HG03558 (cell line): ENCODE results near the gene ACOT7.
"Not testable (repeated sequence)": the region's sequence is repeated elsewhere in the genome, so short reads cannot be mapped to it uniquely, and the experiment has no call there.

Experiments
- ATAC-seq: cut with Tn5 transposase; IDR thresholded peaks from one replicate; pipeline ENCODE4 v1.9.1; 2021; ENCODE audit warnings: moderate number of reproducible peaks; ENCODE audit not compliant: unreplicated experiment; ENCODE audit errors: extremely low read depth

The ACOT7 gene

GRCh38 chr1:6365047-6365446 is 28.5 kb downstream of the ACOT7 start:
- no peak for ATAC-seq

DNA sequence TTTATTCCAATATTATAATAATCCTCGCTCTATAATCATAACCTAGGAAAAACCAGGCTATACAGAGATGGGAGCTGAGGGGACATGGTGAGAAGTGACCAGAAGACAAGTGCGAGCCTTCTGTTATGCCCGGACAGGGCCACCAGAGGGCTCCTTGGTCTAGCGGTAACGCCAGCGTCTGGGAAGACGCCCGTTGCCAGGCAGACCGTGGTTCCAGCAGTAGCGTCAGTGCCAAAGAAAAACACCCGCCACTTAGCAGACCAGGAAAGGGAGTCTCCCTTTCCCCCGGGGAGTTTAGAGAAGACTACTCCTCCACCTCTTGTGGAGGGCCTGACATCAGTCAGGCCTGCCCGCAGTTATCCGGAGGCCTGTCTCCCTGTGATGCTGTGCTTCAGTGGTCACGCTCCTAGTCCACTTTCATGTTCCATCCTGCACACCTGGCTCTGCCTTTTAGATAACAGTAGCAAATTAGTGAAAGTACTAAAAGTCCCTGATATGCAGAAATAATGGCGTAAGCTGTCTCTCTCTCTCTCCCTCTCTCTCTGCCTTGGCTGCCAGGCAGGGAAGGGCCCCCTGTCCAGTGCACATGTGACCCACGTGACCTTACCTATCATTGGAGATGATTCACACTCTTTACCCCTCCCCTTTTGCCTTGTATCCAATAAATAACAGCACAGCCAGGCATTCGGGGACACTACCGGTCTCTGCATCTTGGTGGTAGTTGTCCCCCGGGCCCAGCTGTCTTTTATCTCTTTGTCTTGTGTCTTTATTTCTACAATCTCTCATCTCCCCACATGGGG is 30.3 kb downstream of the ACOT7 start:
- not testable (repeated sequence) for ATAC-seq

GRCh38 chr1:6361124-6361775 is 32.3 kb downstream of the ACOT7 start:
- ATAC-seq = no peak

DNA sequence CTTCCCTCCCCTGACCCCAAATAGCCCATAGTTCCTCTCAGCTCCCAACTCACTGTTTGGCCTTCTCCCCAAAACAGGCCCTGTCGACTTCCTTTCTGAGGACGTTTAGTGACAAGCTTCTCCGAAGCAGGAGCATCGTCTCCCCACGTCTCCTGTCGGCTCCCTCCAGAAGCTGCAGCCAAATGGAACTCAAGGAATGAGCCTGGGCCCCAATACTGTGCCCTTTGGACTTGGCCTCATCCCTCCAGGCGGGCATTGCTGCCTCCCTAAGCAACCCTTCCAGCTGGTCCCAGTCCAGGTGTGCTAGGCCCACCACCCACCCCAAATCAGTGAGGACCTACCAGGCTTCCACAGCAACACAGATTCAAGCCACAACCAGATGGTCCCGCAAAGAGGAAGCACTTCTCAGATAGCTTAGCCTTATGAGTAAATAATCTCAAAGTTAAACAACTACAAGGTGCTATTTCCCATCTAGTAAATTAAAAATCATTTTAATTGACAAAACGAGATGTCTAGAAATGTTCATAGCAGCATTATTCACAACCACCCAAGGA is 33.0 kb downstream of the ACOT7 start:
- ATAC-seq = no peak

GRCh38 chr1:6360117-6360496 is 33.5 kb downstream of the ACOT7 start:
- no peak for ATAC-seq

GRCh38 chr1:6359216-6360116 is 34.1 kb downstream of the ACOT7 start:
- ATAC-seq = no peak

DNA sequence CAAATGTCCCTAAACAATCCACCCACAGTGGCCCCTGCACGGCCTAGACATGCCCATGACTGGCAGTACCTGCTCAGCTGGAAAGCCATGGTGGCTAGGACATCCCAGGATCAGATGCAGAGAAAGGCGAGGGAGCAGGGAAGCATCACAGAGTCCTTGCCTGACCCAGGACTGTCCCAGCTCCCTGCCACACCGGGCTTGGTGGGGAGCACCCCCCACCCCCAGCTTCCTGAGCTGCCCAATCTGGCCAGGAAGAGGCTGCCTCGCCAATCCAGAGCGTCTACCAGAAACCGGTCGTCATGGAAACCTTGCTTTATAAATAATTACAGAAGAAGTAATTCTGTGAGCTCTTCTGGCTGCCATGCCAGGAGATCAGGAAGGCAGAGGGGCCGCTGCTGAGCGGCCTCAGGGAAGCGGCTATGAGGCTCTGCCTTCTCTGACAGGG is 34.8 kb downstream of the ACOT7 start:
- ATAC-seq = no peak

DNA sequence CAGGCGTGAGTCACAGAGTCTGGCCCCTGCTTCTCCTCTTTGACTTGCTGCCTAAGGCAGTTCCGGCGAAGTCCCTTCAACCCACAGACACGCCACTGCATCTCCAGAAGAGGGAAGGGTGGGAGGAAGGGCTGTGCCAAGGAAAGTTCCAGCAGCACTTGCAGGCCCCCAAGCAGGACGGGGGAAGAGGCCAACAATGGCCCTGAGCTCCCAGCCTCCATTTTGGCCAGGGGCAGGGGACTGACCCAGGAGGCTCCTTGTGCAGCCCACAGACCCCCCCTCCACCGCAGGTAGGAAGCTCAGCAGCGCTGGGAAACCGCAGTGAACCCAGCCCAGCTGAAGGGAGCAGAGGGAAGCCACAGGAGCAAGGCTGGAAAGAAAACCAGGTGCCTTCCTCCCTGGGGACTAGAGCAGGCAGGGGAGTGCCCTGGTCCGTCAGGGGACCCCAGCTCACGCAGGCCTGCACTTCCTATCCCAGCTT is 35.4 kb downstream of the ACOT7 start:
- no peak for ATAC-seq

DNA sequence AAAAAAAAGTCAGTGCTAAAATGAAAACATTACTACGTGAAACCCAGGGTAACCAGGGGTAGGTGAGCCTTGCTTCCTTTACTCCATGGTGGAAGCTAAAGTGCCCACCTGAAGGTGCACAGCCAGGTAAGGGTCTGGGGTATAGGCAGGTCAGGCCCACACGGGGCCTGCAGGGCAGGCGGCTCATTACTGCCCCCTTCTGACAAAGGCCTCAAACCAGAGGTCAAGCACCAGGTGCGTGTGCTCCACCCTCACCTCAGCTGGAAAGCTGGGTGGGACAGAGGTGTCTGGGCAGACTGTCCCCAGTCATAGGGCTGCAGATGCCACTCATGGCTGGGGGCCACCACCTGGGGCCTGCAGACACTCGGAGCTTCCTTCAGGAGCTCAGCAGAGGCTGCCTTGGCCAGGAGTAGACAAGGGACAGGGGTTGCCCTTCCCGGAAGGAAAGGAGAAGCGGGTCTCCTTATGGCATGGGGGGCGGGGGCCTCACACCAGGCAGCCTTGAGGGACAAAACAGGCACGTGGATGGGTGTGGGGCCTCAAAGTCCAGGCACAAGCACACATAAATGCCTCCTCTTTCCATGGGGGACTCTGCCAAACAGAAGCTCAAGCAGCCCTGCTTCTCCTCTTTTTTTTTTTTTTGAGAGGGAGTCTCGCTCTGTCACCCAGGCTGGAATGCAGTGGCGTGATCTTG is 36.2 kb downstream of the ACOT7 start:
- ATAC-seq = no peak

DNA sequence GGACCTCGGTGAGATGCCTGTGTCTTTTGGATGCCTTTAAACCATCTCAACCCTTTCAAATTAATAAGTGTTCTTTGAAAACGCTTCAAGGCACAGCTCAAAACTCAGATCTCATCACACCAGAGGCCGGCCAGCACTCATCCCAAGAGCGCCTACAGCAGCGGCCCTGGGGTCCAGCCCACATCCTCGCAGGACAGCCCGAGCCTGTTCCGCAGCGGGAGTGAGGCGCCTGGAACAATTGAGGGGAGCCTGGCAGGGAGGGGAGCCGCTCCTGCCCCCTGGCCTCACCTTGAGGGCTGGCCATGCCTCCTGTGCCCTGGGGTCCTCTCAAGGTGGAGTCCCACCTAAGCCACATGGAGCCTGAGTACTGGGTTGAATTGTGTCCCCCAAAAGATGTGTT is 37.9 kb downstream of the ACOT7 start:
- no peak for ATAC-seq

GRCh38 chr1:6354659-6355317 is 38.8 kb downstream of the ACOT7 start:
- ATAC-seq = no peak

DNA sequence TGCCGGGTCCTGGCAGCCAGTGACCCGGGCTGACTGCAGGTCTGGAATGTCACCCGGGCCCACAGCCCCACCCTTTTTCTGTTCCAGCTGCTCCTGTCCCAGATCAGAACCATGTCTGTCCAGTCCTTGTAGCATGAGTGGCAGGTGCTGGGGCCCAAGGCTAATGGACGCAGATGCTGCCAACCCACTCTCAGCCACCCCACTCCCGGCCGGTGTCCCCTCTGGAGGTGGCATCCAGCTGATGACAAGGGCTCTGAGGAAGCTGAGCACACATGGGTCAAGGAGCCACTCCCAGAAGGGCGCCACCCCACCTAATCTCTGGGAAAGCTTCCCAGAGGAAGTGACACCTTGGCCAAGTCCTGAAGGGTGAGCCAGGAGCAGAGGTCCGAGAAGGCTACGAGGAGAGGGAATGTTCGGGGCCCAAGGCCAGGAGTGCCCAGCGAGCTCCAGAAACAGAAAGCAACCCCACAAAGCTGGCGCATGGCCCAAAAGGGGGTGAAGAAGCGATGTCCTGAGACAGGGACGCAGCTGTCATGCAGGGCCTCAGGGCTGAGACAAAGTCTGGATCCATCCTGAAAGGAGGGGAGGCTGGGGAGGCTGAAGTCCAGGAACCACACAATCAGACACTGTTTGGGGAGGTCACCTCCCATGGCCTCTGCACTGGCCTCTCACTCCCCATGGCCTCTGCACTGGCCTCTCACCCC is 39.5 kb downstream of the ACOT7 start:
- no peak for ATAC-seq

DNA sequence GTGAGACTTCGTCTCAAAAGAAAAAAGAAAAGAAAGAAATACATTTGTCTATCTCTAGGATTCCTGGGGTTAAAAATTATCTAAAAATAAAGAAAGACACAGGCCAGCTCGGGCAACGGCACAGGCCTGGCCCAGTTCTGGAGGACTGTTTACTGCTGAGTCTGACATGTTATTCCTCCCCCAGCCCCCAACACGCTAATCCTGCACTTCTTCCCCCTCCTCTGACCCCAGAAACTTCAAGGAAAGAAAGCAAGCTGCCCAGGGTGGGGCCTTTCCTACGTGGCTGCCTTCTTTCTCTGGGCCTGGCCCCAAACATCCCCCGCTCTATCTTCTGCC is 40.0 kb downstream of the ACOT7 start:
- ATAC-seq = no peak

- no peak for ATAC-seq
These were observed 41.4 kb downstream of the ACOT7 start for GRCh38 chr1:6352138-6352563.

- ATAC-seq = no peak
These were observed 42.0 kb downstream of the ACOT7 start for GRCh38 chr1:6351480-6352137.

GRCh38 chr1:6350416-6351088 is 43.0 kb downstream of the ACOT7 start:
- ATAC-seq = no peak

GRCh38 chr1:6349254-6349943 is 44.2 kb downstream of the ACOT7 start:
- no peak for ATAC-seq
